H9 (cell line): Measurements from ENCODE around the gene GARNL3. TPM values are rescaled to one million over a fixed set of nuclear protein-coding genes. Genes with fewer than 3 reads are reported as not detected.

Experiments used
- DNase-seq: peaks from one replicate; pipeline ENCODE4 v3.0.0-alpha.2; 2017
- H2AFZ ChIP-seq: one replicate; pipeline ENCODE4 v1.6.1; 2013; ENCODE audit warnings: mild to moderate bottlenecking, low read length, control low read depth, moderate library complexity
- H2AK5ac ChIP-seq: 2 replicates; pipeline ENCODE4 v1.6.1; 2013; ENCODE audit warnings: low read length, control low read depth, mixed read lengths; ENCODE audit not compliant: insufficient read length
- H2BK120ac ChIP-seq: one replicate; pipeline ENCODE4 v1.6.1; 2013; ENCODE audit warnings: low read depth, mild to moderate bottlenecking, low read length, control low read depth, inconsistent platforms; ENCODE audit not compliant: poor library complexity, severe bottlenecking
- H2BK12ac ChIP-seq: 2 replicates; pipeline ENCODE4 v1.6.1; 2013; ENCODE audit warnings: low read length, control low read depth, mixed read lengths, low read depth; ENCODE audit not compliant: insufficient read length
- H2BK15ac ChIP-seq: 2 replicates; pipeline ENCODE4 v1.6.1; 2013; ENCODE audit warnings: low read depth, low read length, control low read depth
- H2BK20ac ChIP-seq: one replicate; pipeline ENCODE4 v1.6.1; 2013; ENCODE audit warnings: low read depth, mild to moderate bottlenecking, low read length, control low read depth, inconsistent platforms; ENCODE audit not compliant: poor library complexity, severe bottlenecking
- H2BK5ac ChIP-seq: 2 replicates; pipeline ENCODE4 v1.6.1; 2013; ENCODE audit warnings: low read length, control low read depth, mixed read lengths; ENCODE audit not compliant: insufficient read length
- H3K14ac ChIP-seq: 2 replicates; pipeline ENCODE4 v1.6.1; 2013; ENCODE audit warnings: low read length, control low read depth; ENCODE audit not compliant: insufficient read depth
- H3K18ac ChIP-seq: 2 replicates; pipeline ENCODE4 v1.6.1; 2013; ENCODE audit warnings: low read depth, mild to moderate bottlenecking, mixed read lengths, low read length, control low read depth; ENCODE audit not compliant: insufficient read length
- H3K23ac ChIP-seq: 2 replicates; pipeline ENCODE4 v1.6.1; 2013; ENCODE audit warnings: low read length, control low read depth, mixed read lengths, low read depth; ENCODE audit not compliant: insufficient read length
- H3K23me2 ChIP-seq: 2 replicates; pipeline ENCODE4 v1.6.1; 2013; ENCODE audit warnings: low read depth, mild to moderate bottlenecking, mixed read lengths, low read length, control low read depth; ENCODE audit not compliant: insufficient read length, poor library complexity, severe bottlenecking
- H3K27ac ChIP-seq: 2 replicates; pipeline ENCODE4 v1.5.1; 2013; ENCODE audit warnings: low read length, control low read depth, mixed read lengths, low read depth; ENCODE audit not compliant: insufficient read length
- H3K27me3 ChIP-seq: 2 replicates; pipeline ENCODE4 v1.6.1; 2013; ENCODE audit warnings: low read length, control low read depth, inconsistent platforms; ENCODE audit not compliant: insufficient read depth
- H3K4ac ChIP-seq: 2 replicates; pipeline ENCODE4 v1.6.1; 2013; ENCODE audit warnings: low read depth, mild to moderate bottlenecking, control low read depth, inconsistent platforms, low read length, moderate library complexity
- H3K4me1 ChIP-seq: 2 replicates; pipeline ENCODE4 v1.6.1; 2013; ENCODE audit warnings: low read length, control low read depth, inconsistent platforms; ENCODE audit not compliant: insufficient read depth
- H3K4me2 ChIP-seq: 2 replicates; pipeline ENCODE4 v1.6.1; 2013; ENCODE audit warnings: low read length, control low read depth, mixed read lengths; ENCODE audit not compliant: insufficient read length, insufficient read depth
- H3K56ac ChIP-seq: 2 replicates; pipeline ENCODE4 v1.6.1; 2013; ENCODE audit warnings: low read depth, mild to moderate bottlenecking, mixed read lengths, low read length, control low read depth; ENCODE audit not compliant: insufficient read length
- H3K79me1 ChIP-seq: 2 replicates; pipeline ENCODE4 v1.6.1; 2013; ENCODE audit warnings: low read depth, mild to moderate bottlenecking, moderate library complexity, low read length, control low read depth, inconsistent platforms; ENCODE audit not compliant: insufficient read depth, poor library complexity, severe bottlenecking
- H3K79me2 ChIP-seq: 2 replicates; pipeline ENCODE4 v1.6.1; 2013; ENCODE audit warnings: low read length, control low read depth, inconsistent platforms; ENCODE audit not compliant: insufficient read depth
- H3K9ac ChIP-seq: 2 replicates; pipeline ENCODE4 v1.6.1; 2013; ENCODE audit warnings: low read length, control low read depth, mixed read lengths; ENCODE audit not compliant: insufficient read length; ENCODE audit errors: extremely low read depth
- H3K9me3 ChIP-seq: one replicate; pipeline ENCODE4 v1.6.1; 2013; ENCODE audit warnings: low read depth, low read length, inconsistent platforms; ENCODE audit not compliant: control insufficient read depth
- H3T11ph ChIP-seq: one replicate; pipeline ENCODE4 v1.6.1; 2013; ENCODE audit warnings: mild to moderate bottlenecking, low read length, control low read depth, inconsistent platforms
- H4K20me1 ChIP-seq: one replicate; pipeline ENCODE4 v1.6.1; 2013; ENCODE audit not compliant: control insufficient read depth, insufficient read length, insufficient read depth
- H4K5ac ChIP-seq: 2 replicates; pipeline ENCODE4 v1.6.1; 2013; ENCODE audit warnings: low read depth, mild to moderate bottlenecking, mixed read lengths, low read length, control low read depth; ENCODE audit not compliant: insufficient read length
- H4K8ac ChIP-seq: replicated peaks from 2 replicates; pipeline ENCODE4 v1.6.1; 2013; ENCODE audit warnings: low read length, control low read depth, mixed read lengths, low read depth; ENCODE audit not compliant: insufficient read length
- H4K91ac ChIP-seq: 2 replicates; pipeline ENCODE4 v1.6.1; 2013; ENCODE audit warnings: low read depth, mild to moderate bottlenecking, moderate library complexity, mixed read lengths, low read length, control low read depth; ENCODE audit not compliant: insufficient read length
- H3K27ac Mint-ChIP-seq, 3 experiments: 2 replicates in 2 of 3; 3 replicates in 1 of 3; pipeline ENCODE4 v1.8.0; 2020 to 2021; ENCODE audit warnings: mixed read lengths in 3 of 3, mild to moderate bottlenecking in 1 of 3, moderate library complexity in 1 of 3
- H3K27me3 Mint-ChIP-seq: 2 replicates; pipeline ENCODE4 v1.8.0; 2021; ENCODE audit warnings: low read depth, mild to moderate bottlenecking, moderate library complexity, mixed read lengths
- H3K36me3 Mint-ChIP-seq, 3 experiments: 2 replicates in 2 of 3; 3 replicates in 1 of 3; pipeline ENCODE4 v1.8.0; 2020 to 2021; ENCODE audit warnings: low read depth in 3 of 3, mixed read lengths in 3 of 3; ENCODE audit not compliant: insufficient read depth in 1 of 3
- H3K4me1 Mint-ChIP-seq, 2 experiments: 2 replicates each; pipeline ENCODE4 v1.8.0; 2020; ENCODE audit warnings: mixed read lengths in 2 of 2
- H3K4me3 Mint-ChIP-seq, 2 experiments: 2 replicates in 1 of 2; 3 replicates in 1 of 2; pipeline ENCODE4 v1.8.0; 2020 to 2021; ENCODE audit warnings: mild to moderate bottlenecking in 2 of 2, mixed read lengths in 2 of 2, moderate library complexity in 1 of 2
- H3K9me3 Mint-ChIP-seq, 2 experiments: 2 replicates in 1 of 2; 3 replicates in 1 of 2; pipeline ENCODE4 v1.8.0; 2020; ENCODE audit warnings: mild to moderate bottlenecking in 2 of 2, mixed read lengths in 2 of 2, moderate library complexity in 1 of 2
- whole genome bisulfite sequencing: extraction: QIAGEN DNeasy Blood & Tissue Kit; methylation state at CpG from one replicate; pipeline ENCODE4 v1.1.7; 2013; ENCODE audit warnings: missing lambda C conversion rate, low lambda C conversion rate, mixed read lengths; ENCODE audit not compliant: insufficient read length; ENCODE audit errors: extremely low coverage; 5-methylcytosine and 5-hydroxymethylcytosine counted together
- total RNA-seq: library from RNA; stranded (reverse); gene quantifications from 2 replicates; pipeline ENCODE4 v1.2.1, GENCODE V29; 2021
- TF ChIP-seq, protein P1 (sequence below): fragments of 200-600 bp; sonication (generic); conservative IDR thresholded peaks from 3 replicates; pipeline ENCODE4 v1.8.0; 2021; ENCODE audit warnings: antibody characterized with exemption, mild to moderate bottlenecking

GARNL3 gene
- total RNA-seq, 1 experiment from 2014 or later, result 8.7 TPM

DNA sequence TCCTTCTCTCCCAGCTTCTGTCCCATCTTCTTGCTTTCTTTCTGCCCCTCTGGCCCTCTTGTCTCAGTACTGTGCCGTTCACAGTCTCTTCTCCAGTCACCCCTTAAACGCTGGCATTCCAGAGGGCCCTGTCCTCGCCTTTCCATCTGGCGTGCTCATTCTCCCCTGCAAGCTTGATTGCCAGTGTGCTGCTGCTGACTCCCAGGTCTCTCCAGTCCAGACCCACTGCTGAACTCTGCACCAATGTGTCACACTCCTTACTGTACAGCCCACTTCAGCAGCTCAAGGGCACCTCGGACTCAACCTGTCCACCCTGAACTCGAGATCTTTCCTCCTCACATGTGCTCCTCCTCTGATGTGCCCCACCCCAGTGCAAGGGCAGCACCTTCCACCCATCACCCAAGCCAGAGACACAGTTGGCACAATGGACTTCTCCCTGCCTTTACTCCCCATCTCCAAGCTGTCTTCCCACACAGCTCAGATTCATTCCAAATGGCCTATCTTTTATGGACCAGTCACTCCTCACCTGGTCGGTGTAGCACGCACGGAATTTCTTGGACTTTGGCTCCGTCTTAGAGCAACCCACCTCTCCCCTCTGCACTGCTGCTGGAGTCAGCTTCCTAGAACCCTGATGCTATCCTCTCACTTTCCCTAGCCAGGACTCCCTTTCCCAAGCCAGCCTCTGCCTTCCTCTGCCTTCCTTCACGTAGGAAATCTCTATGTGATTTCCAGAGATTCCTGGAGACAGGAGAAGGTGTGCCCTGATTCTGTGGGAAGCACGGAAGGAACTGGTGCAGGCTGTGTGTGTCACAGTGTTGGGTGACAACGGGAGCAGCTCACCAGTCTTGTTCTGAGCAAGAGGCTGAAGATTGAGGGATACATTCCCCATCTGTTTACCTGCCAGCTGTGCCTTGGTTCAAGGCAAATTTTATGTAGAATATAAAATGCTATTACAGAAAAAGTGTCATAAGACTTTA, 106.4 kb downstream of the GARNL3 start:
- Mint-ChIP-seq H3K36me3 (no peaks in the 10 kb centered on the region), H3K9me3 (no peaks in the 10 kb centered on the region), H3K27ac (peak overlapping the region in 2 of 3 experiments; percentile 6 to 45; a peak in 2 of 7 replicates), H3K27me3 (peaks cover 3% of the 10 kb centered on the region), H3K4me1 (peaks cover 24 to 29% of the 10 kb centered on the region in 2 experiments), H3K4me3 (no peak overlapping the region)
- Histone ChIP-seq H3K4me2 (no peak overlapping the region), H3K9me3 (no peaks in the 10 kb centered on the region), H3K79me1 (no peaks in the 10 kb centered on the region), H3K56ac (no peak overlapping the region), H2BK20ac (no peak overlapping the region), H2AFZ (no peak overlapping the region), H3K23me2 (no peaks in the 10 kb centered on the region), H4K91ac (no peak overlapping the region), H3K27me3 (no peaks in the 10 kb centered on the region), H2BK12ac (no peak overlapping the region), H2BK120ac (no peak overlapping the region), H3K23ac (no peak overlapping the region), H4K8ac (no peak overlapping the region), H2BK15ac (no peak overlapping the region), H4K5ac (no peak overlapping the region), H3K4ac (no peak overlapping the region), H4K20me1 (no peaks in the 10 kb centered on the region), H3K79me2 (no peaks in the 10 kb centered on the region), H3K9ac (no peak overlapping the region), H2BK5ac (no peak overlapping the region), H3K4me1 (no peaks in the 10 kb centered on the region), H3K27ac (no peak overlapping the region), H3T11ph (no peak overlapping the region), H2AK5ac (no peak overlapping the region), H3K14ac (no peak overlapping the region; the same call in 1 of the 2 replicates), H3K18ac (no peak overlapping the region)
- TF ChIP-seq, protein P1, sequence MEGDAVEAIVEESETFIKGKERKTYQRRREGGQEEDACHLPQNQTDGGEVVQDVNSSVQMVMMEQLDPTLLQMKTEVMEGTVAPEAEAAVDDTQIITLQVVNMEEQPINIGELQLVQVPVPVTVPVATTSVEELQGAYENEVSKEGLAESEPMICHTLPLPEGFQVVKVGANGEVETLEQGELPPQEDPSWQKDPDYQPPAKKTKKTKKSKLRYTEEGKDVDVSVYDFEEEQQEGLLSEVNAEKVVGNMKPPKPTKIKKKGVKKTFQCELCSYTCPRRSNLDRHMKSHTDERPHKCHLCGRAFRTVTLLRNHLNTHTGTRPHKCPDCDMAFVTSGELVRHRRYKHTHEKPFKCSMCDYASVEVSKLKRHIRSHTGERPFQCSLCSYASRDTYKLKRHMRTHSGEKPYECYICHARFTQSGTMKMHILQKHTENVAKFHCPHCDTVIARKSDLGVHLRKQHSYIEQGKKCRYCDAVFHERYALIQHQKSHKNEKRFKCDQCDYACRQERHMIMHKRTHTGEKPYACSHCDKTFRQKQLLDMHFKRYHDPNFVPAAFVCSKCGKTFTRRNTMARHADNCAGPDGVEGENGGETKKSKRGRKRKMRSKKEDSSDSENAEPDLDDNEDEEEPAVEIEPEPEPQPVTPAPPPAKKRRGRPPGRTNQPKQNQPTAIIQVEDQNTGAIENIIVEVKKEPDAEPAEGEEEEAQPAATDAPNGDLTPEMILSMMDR, result no peak
- no CpG with 5 or more reads among the region's 13 CpGs for WGBS
- no peak for DNase-seq
